Smooth muscle cell of the coronary artery (primary cell): ENCODE data around the gene PCDHB2. TPM values are rescaled to one million over a fixed set of nuclear protein-coding genes. Genes with fewer than 3 reads are reported as not detected.

Experiments used
- total RNA-seq: library from RNA; depleted of rRNA; stranded (reverse); fragments of >200 nt; gene quantifications from 2 replicates; pipeline ENCODE4 v1.2.3, GENCODE V29; 2014; ENCODE audit warnings: low replicate concordance

Gene PCDHB2
- 1.1 and 3.7 TPM in 2 replicates for total RNA-seq

GRCh38 chr5:141094481-141095262 lies at the start of gene PCDHB2:
TSS of gene PCDHB2 (plus strand) at chr5:141094615. CDS start at chr5:141094791, 176 bp downstream.

GRCh38 chr5:141050622-141051520 lies 43.5 kb upstream of the PCDHB2 start, which contains the start of gene PCDHB1:
TSS of gene PCDHB1 (plus strand) at chr5:141051374. CDS start at chr5:141051471, 97 bp downstream.

GRCh38 chr5:141100243-141100805 lies 5.9 kb downstream of the PCDHB2 start, which contains the start of gene PCDHB3:
TSS of gene PCDHB3 (plus strand) at chr5:141100473. CDS start at chr5:141100650, 177 bp downstream.

GRCh38 chr5:141121563-141121962 lies 27.1 kb downstream of the PCDHB2 start, which contains the start of gene PCDHB4:
TSS of gene PCDHB4 (plus strand) at chr5:141121818. CDS start at chr5:141121999, 181 bp downstream.

GRCh38 chr5:141135030-141135717 lies 40.8 kb downstream of the PCDHB2 start, which contains the start of gene PCDHB5:
TSS of gene PCDHB5 (plus strand) at chr5:141135206. CDS start at chr5:141135435, 229 bp downstream.

Other genes with a start within 250 kb of the PCDHB2 start
- gene PCDHA9, start 246.2 kb upstream of the PCDHB2 start, total RNA-seq, result under 0.01 and 0.23 TPM in 2 replicates
- gene PCDHA10, start 238.7 kb upstream of the PCDHB2 start, total RNA-seq, result 0.08 and 1.4 TPM in 2 replicates
- 0.15 and 0.59 TPM in 2 replicates for gene PCDHA11, start 225.7 kb upstream of the PCDHB2 start, total RNA-seq
- 0.15 and 0.59 TPM in 2 replicates for gene PCDHA12, start 219.3 kb upstream of the PCDHB2 start, total RNA-seq
- 0.08 and 0.59 TPM in 2 replicates for gene PCDHA13, start 212.5 kb upstream of the PCDHB2 start, total RNA-seq
- under 0.01 and 0.35 TPM in 2 replicates for gene PCDHAC1, start 168.3 kb upstream of the PCDHB2 start, total RNA-seq
- 0.15 and 2.3 TPM in 2 replicates for gene PCDHAC2, start 128.1 kb upstream of the PCDHB2 start, total RNA-seq
- gene PCDHB1, start 43.2 kb upstream of the PCDHB2 start, total RNA-seq, result not detected in 2 replicates
- gene PCDHB3, start 5.9 kb downstream of the PCDHB2 start, total RNA-seq, result 0.15 and 1.1 TPM in 2 replicates
- gene PCDHB4, start 27.2 kb downstream of the PCDHB2 start, total RNA-seq, result 0.08 and 0.23 TPM in 2 replicates
- 2.3 and 3.7 TPM in 2 replicates for gene PCDHB5, start 40.6 kb downstream of the PCDHB2 start, total RNA-seq
- 0.08 TPM in 1 of 2 replicates, not detected in the other for gene PCDHB6, start 55.4 kb downstream of the PCDHB2 start, total RNA-seq
- gene PCDHB7, start 78.0 kb downstream of the PCDHB2 start, total RNA-seq, result 0.30 and 0.47 TPM in 2 replicates
- 0.23 and 0.35 TPM in 2 replicates for gene PCDHB8, start 83.2 kb downstream of the PCDHB2 start, total RNA-seq
- 0.23 and 0.70 TPM in 2 replicates for gene PCDHB16, start 87.8 kb downstream of the PCDHB2 start, total RNA-seq
- gene PCDHB9, start 92.5 kb downstream of the PCDHB2 start, total RNA-seq, result 0.12 and 0.30 TPM in 2 replicates
- gene PCDHB10, start 97.7 kb downstream of the PCDHB2 start, total RNA-seq, result 0.59 and 0.68 TPM in 2 replicates
- 0.38 and 0.70 TPM in 2 replicates for gene PCDHB11, start 105.0 kb downstream of the PCDHB2 start, total RNA-seq
- 0.15 and 0.23 TPM in 2 replicates for gene PCDHB12, start 114.1 kb downstream of the PCDHB2 start, total RNA-seq
- gene PCDHB13, start 119.3 kb downstream of the PCDHB2 start, total RNA-seq, result 0.59 and 0.75 TPM in 2 replicates
- 0.59 and 2.1 TPM in 2 replicates for gene PCDHB14, start 128.7 kb downstream of the PCDHB2 start, total RNA-seq
- gene PCDHB15, start 150.8 kb downstream of the PCDHB2 start, total RNA-seq, result 0.70 and 1.2 TPM in 2 replicates
- 0.23 TPM in 1 of 2 replicates, not detected in the other for gene SLC25A2, start 209.4 kb downstream of the PCDHB2 start, total RNA-seq
- gene TAF7, start 226.2 kb downstream of the PCDHB2 start, total RNA-seq, result 69.5 and 80.4 TPM in 2 replicates
- gene PCDHGA1, start 235.9 kb downstream of the PCDHB2 start, total RNA-seq, result 0.75 and 1.3 TPM in 2 replicates
- 1.2 and 1.7 TPM in 2 replicates for gene PCDHGA2, start 244.1 kb downstream of the PCDHB2 start, total RNA-seq
- gene PCDHGA3, start 249.2 kb downstream of the PCDHB2 start, total RNA-seq, result 0.23 and 0.98 TPM in 2 replicates